DMS53 (cell line): ENCODE results near the gene DDRGK1.

Source experiments
- DNase-seq: peaks from one replicate; lab custom pipeline; 2025; lab: John Stamatoyannopoulos, UW

DDRGK1 gene

GRCh38 chr20:3235666-3236324 is 31.3 kb upstream of the DDRGK1 start:
- peak; percentile 95 for DNase-seq

- no peak for DNase-seq
Observed at GRCh38 chr20:3233991-3234498, 29.6 kb upstream of the DDRGK1 start.

- DNase-seq, result no peak
Observed at GRCh38 chr20:3233131-3233990, 28.9 kb upstream of the DDRGK1 start.

GRCh38 chr20:3231889-3232588 is 27.6 kb upstream of the DDRGK1 start:
- no peak for DNase-seq

- DNase-seq, result no peak
Observed at GRCh38 chr20:3231116-3231515, 26.6 kb upstream of the DDRGK1 start.

- DNase-seq, result no peak
Observed at GRCh38 chr20:3229798-3230197, 25.3 kb upstream of the DDRGK1 start.

- DNase-seq, result no peak
Observed at GRCh38 chr20:3229158-3229557, 24.7 kb upstream of the DDRGK1 start.

- no peak for DNase-seq
Observed at GRCh38 chr20:3228750-3229032, 24.2 kb upstream of the DDRGK1 start.

- DNase-seq, result no peak
Observed at GRCh38 chr20:3227936-3228749, 23.7 kb upstream of the DDRGK1 start.

- no peak for DNase-seq
Observed at GRCh38 chr20:3227506-3227905, 23.0 kb upstream of the DDRGK1 start.

GRCh38 chr20:3226864-3227263 is 22.4 kb upstream of the DDRGK1 start:
- no peak for DNase-seq

GRCh38 chr20:3226093-3226492 is 21.6 kb upstream of the DDRGK1 start:
- no peak for DNase-seq

GRCh38 chr20:3224681-3225421 is 20.4 kb upstream of the DDRGK1 start:
- DNase-seq, result peak; percentile 56

GRCh38 chr20:3223994-3224680 is 19.7 kb upstream of the DDRGK1 start:
- peak; percentile 69 for DNase-seq

GRCh38 chr20:3223651-3223993 is 19.1 kb upstream of the DDRGK1 start:
- peak; percentile 84 for DNase-seq

GRCh38 chr20:3222635-3223600 is 18.4 kb upstream of the DDRGK1 start:
- peak; percentile 100 for DNase-seq

GRCh38 chr20:3221398-3222226 is 17.1 kb upstream of the DDRGK1 start:
- DNase-seq, result peak; percentile 77

- peak; percentile 82 for DNase-seq
Observed at GRCh38 chr20:3218307-3218988, 14.0 kb upstream of the DDRGK1 start.
